H1 (cell line): ENCODE data around the gene WDR76. TPM values are rescaled to one million over a fixed set of nuclear protein-coding genes. Genes with fewer than 3 reads are reported as not detected.

Experiments used
- CTCF ChIA-PET: fragments of 300-600 bp; sonication (Branson Sonifier 250); formaldehyde crosslinking; loops from one replicate; lab custom pipeline; 2021; ENCODE audit not compliant: partially characterized antibody; lab: Charles Lee
- POLR2A ChIA-PET: fragments of 300-600 bp; sonication (Branson Sonifier 250); formaldehyde crosslinking; loops from one replicate; lab custom pipeline; 2021; ENCODE audit warnings: inconsistent platforms; ENCODE audit not compliant: partially characterized antibody; lab: Charles Lee
- DNase-seq, 2 experiments: peaks; one replicate each; pipeline versions ENCODE4 v3.0.0 to v3.0.0-alpha.2; 2010 to 2022; ENCODE audit warnings: low spot score in 2 of 2, low read depth in 1 of 2, mixed read lengths in 1 of 2
- FAIRE-seq: peaks from 2 replicates; lab custom pipeline; 2011; peaks lifted over from hg19 to GRCh38; lab: Jason Lieb, UNC
- H2AFZ ChIP-seq: 2 replicates; pipeline ENCODE4 v1.8.1; 2012; ENCODE audit warnings: low read length, inconsistent platforms
- H2AK5ac ChIP-seq: 2 replicates; pipeline ENCODE4 v1.6.1; 2013; ENCODE audit warnings: low read depth, low read length
- H2BK120ac ChIP-seq: replicated peaks from 2 replicates; pipeline ENCODE3; 2013; ENCODE audit warnings: low read depth, low read length, inconsistent platforms
- H2BK12ac ChIP-seq: 2 replicates; pipeline ENCODE4 v1.6.1; 2013; ENCODE audit warnings: low read depth, low read length
- H2BK15ac ChIP-seq: 2 replicates; pipeline ENCODE4 v1.6.1; 2013; ENCODE audit warnings: low read length
- H2BK20ac ChIP-seq: 2 replicates; pipeline ENCODE4 v1.6.1; 2013; ENCODE audit warnings: low read length
- H2BK5ac ChIP-seq: 2 replicates; pipeline ENCODE4 v1.6.1; 2013; ENCODE audit warnings: low read depth, low read length
- H3K14ac ChIP-seq: 2 replicates; pipeline ENCODE4 v1.6.1; 2013; ENCODE audit warnings: inconsistent platforms; ENCODE audit not compliant: insufficient read length
- H3K18ac ChIP-seq: 2 replicates; pipeline ENCODE4 v1.6.1; 2013; ENCODE audit warnings: low read length; ENCODE audit errors: extremely low read depth
- H3K23ac ChIP-seq: 2 replicates; pipeline ENCODE4 v1.6.1; 2013; ENCODE audit warnings: inconsistent platforms; ENCODE audit not compliant: insufficient read length
- H3K23me2 ChIP-seq: 2 replicates; pipeline ENCODE4 v1.6.1; 2013; ENCODE audit warnings: low read depth, low read length
- H3K27ac ChIP-seq: 2 replicates; pipeline ENCODE4 v1.6.1; 2011; ENCODE audit warnings: low read depth, low read length, inconsistent platforms
- H3K27me3 ChIP-seq, 4 experiments: replicated peaks in 1 of 4; 1 replicate in 1 of 4; 2 replicates in 3 of 4; pipeline versions ENCODE4 v1.6.1 to v1.8.1; 2011 to 2013; ENCODE audit warnings: low read length in 3 of 4, mild to moderate bottlenecking in 3 of 4, inconsistent platforms in 2 of 4, mixed read lengths in 2 of 4, moderate library complexity in 1 of 4; ENCODE audit not compliant: control insufficient read depth in 3 of 4, insufficient read depth in 3 of 4; ENCODE audit errors: extremely low read depth in 1 of 4
- H3K36me3 ChIP-seq, 4 experiments: 2 replicates each; pipeline versions ENCODE4 v1.6.1 to v1.8.1; 2011 to 2013; ENCODE audit warnings: mild to moderate bottlenecking in 4 of 4, low read length in 3 of 4, moderate library complexity in 2 of 4, control low read depth in 1 of 4, inconsistent platforms in 1 of 4; ENCODE audit not compliant: insufficient read depth in 4 of 4, control insufficient read depth in 2 of 4
- H3K4ac ChIP-seq: replicated peaks from 2 replicates; pipeline ENCODE3; 2013; ENCODE audit warnings: low read length, low read depth, mixed read lengths, inconsistent platforms; ENCODE audit not compliant: insufficient read length
- H3K4me1 ChIP-seq, 4 experiments: replicated peaks in 1 of 4; 1 replicate in 1 of 4; 2 replicates in 3 of 4; pipeline versions ENCODE4 v1.6.1 to v1.8.1; 2011 to 2013; ENCODE audit warnings: low read length in 3 of 4, inconsistent platforms in 2 of 4, mixed read lengths in 1 of 4; ENCODE audit not compliant: insufficient read depth in 4 of 4, control insufficient read depth in 3 of 4
- H3K4me2 ChIP-seq, 2 experiments: 2 replicates each; pipeline versions ENCODE4 v1.6.1 to v1.8.1; 2011 to 2013; ENCODE audit warnings: low read depth in 2 of 2, low read length in 2 of 2, control low read depth in 1 of 2, inconsistent platforms in 1 of 2, mild to moderate bottlenecking in 1 of 2; ENCODE audit not compliant: insufficient read depth in 1 of 2
- H3K4me3 ChIP-seq, 4 experiments: fragments of 200-600, 300-600 bp in 1 of 4; sonication (generic), shearing (Covaris generic), sonication (Bioruptor Twin) in 1 of 4; 2 replicates each; pipeline versions ENCODE4 v1.5.1 to v1.8.1; 2011 to 2016; ENCODE audit warnings: low read length in 4 of 4, low read depth in 3 of 4, control low read depth in 2 of 4, inconsistent platforms in 2 of 4, mild to moderate bottlenecking in 2 of 4, mixed read lengths in 1 of 4, moderate library complexity in 1 of 4; ENCODE audit not compliant: insufficient read depth in 2 of 4; ENCODE audit errors: extremely low read depth in 1 of 4
- H3K56ac ChIP-seq: replicated peaks from 2 replicates; pipeline ENCODE3; 2013; ENCODE audit warnings: low read depth, mild to moderate bottlenecking, mixed read lengths, low read length, inconsistent platforms; ENCODE audit not compliant: insufficient read length
- H3K79me1 ChIP-seq: 2 replicates; pipeline ENCODE4 v1.6.1; 2013; ENCODE audit warnings: low read depth, low read length, control low read depth
- H3K79me2 ChIP-seq, 2 experiments: 2 replicates each; pipeline versions ENCODE4 v1.6.1 to v1.8.1; 2012 to 2013; ENCODE audit warnings: low read length in 2 of 2, mild to moderate bottlenecking in 2 of 2, inconsistent platforms in 1 of 2; ENCODE audit not compliant: insufficient read depth in 2 of 2, control insufficient read depth in 1 of 2
- H3K9ac ChIP-seq, 4 experiments: replicated peaks in 1 of 4; 1 replicate in 1 of 4; 2 replicates in 3 of 4; pipeline versions ENCODE4 v1.6.1 to v1.8.1; 2011 to 2013; ENCODE audit warnings: low read depth in 3 of 4, low read length in 3 of 4, control low read depth in 2 of 4, mild to moderate bottlenecking in 2 of 4, moderate library complexity in 2 of 4, inconsistent platforms in 1 of 4; ENCODE audit errors: extremely low read depth in 1 of 4
- H3K9me3 ChIP-seq, 2 experiments: 2 replicates each; pipeline versions ENCODE4 v1.6.1 to v1.8.1; 2012 to 2013; ENCODE audit warnings: mild to moderate bottlenecking in 2 of 2, moderate library complexity in 2 of 2, control low read depth in 1 of 2, inconsistent platforms in 1 of 2, low read depth in 1 of 2, low read length in 1 of 2, mixed read lengths in 1 of 2; ENCODE audit not compliant: insufficient read depth in 2 of 2
- H4K20me1 ChIP-seq, 2 experiments: replicated peaks in 1 of 2; 2 replicates each; pipeline versions ENCODE3 to v1.8.1; 2011 to 2013; ENCODE audit warnings: inconsistent platforms in 2 of 2, low read length in 2 of 2, mild to moderate bottlenecking in 1 of 2; ENCODE audit not compliant: insufficient read depth in 2 of 2, control insufficient read depth in 1 of 2
- H4K5ac ChIP-seq: 2 replicates; pipeline ENCODE4 v1.6.1; 2013; ENCODE audit warnings: low read length, low read depth, mixed read lengths, inconsistent platforms; ENCODE audit not compliant: insufficient read length
- H4K8ac ChIP-seq: 2 replicates; pipeline ENCODE4 v1.8.0; 2013; ENCODE audit warnings: mild to moderate bottlenecking, moderate library complexity, low read length, inconsistent platforms; ENCODE audit not compliant: insufficient read depth; ENCODE audit errors: extremely low read depth
- H4K91ac ChIP-seq: replicated peaks from 2 replicates; pipeline ENCODE3; 2013; ENCODE audit warnings: low read length, mixed read lengths, inconsistent platforms; ENCODE audit not compliant: insufficient read length
- CTCF ChIP-seq, 3 experiments: IDR thresholded peaks; 1 replicate in 2 of 3; 2 replicates in 1 of 3; pipeline versions ENCODE4 v1.5.1 to v1.6.1; 2011; ENCODE audit warnings: low read length in 3 of 3, mild to moderate bottlenecking in 3 of 3, inconsistent platforms in 2 of 3, low read depth in 1 of 3, moderate library complexity in 1 of 3; ENCODE audit not compliant: insufficient read depth in 1 of 3; ENCODE audit errors: control extremely low read depth in 1 of 3
- EGR1 ChIP-seq: IDR thresholded peaks from 2 replicates; pipeline ENCODE4 v1.6.1; 2011; ENCODE audit warnings: low read depth, low read length, borderline replicate concordance
- EP300 ChIP-seq, 2 experiments: IDR thresholded peaks; 1 replicate in 1 of 2; 2 replicates in 1 of 2; pipeline ENCODE4 v1.6.1; 2011 to 2012; ENCODE audit warnings: low read depth in 2 of 2, low read length in 2 of 2, mild to moderate bottlenecking in 2 of 2, borderline replicate concordance in 1 of 2, inconsistent platforms in 1 of 2, moderate library complexity in 1 of 2
- KDM4A ChIP-seq: IDR thresholded peaks from one replicate; pipeline ENCODE4 v1.7.1; 2012; ENCODE audit warnings: low read depth, mild to moderate bottlenecking, moderate library complexity, low read length, inconsistent platforms; ENCODE audit not compliant: severe bottlenecking
- KDM5A ChIP-seq: fragments of 200-600 bp; IDR thresholded peaks from 2 replicates; pipeline ENCODE4 v1.7.1; 2012; ENCODE audit warnings: mild to moderate bottlenecking, low read length, inconsistent platforms, mixed read lengths
- PHF8 ChIP-seq: fragments of 200-600 bp; sonication (generic); conservative IDR thresholded peaks from 2 replicates; pipeline ENCODE4 v1.7.1; 2012; ENCODE audit warnings: low read depth, mild to moderate bottlenecking, inconsistent platforms, low read length, moderate library complexity
- RNF2 ChIP-seq: fragments of 200-900, 300-1000 bp; sonication (generic); IDR thresholded peaks from 2 replicates; pipeline ENCODE4 v1.7.1; 2016; ENCODE audit warnings: borderline replicate concordance, low read depth, mild to moderate bottlenecking, antibody characterized with exemption, low read length; ENCODE audit not compliant: poor library complexity, severe bottlenecking; ENCODE audit errors: missing control alignments
- SP1 ChIP-seq: IDR thresholded peaks from 2 replicates; pipeline ENCODE4 v1.6.1; 2011; ENCODE audit warnings: low read depth, low read length
- TAF1 ChIP-seq: IDR thresholded peaks from 2 replicates; pipeline ENCODE4 v1.6.1; 2011; ENCODE audit warnings: mild to moderate bottlenecking, low read depth, low read length
- TEAD4 ChIP-seq: IDR thresholded peaks from 2 replicates; pipeline ENCODE4 v1.6.1; 2012; ENCODE audit warnings: low read depth, low read length, inconsistent platforms, mixed read lengths
- polyA plus RNA-seq, 7 experiments: library from polyadenylated mRNA; depleted of rRNA in 3 of 7; stranded (reverse) in 5 of 7; unstranded in 2 of 7; fragments of >200 nt in 5 of 7; fragments of 200-250 nt in 2 of 7; gene quantifications; 1 replicate in 5 of 7; 2 replicates in 1 of 7; 4 replicates in 1 of 7; pipeline versions ENCODE4 v1.2.1 to v1.2.3, GENCODE V29; 2011 to 2013; ENCODE audit warnings: missing spikeins in 2 of 7, mixed read lengths in 2 of 7
- total RNA-seq: library from RNA; stranded (reverse); fragmentation: NEBNext Ultra II Directional; extraction: Animal tissue kit (Norgen Biotek cat#: 25700); gene quantifications from 2 replicates; pipeline ENCODE4 v1.2.1, GENCODE V29; 2021

WDR76 gene
- total and polyA plus RNA-seq, 2 of the 8 experiments (the other 6 are each of a cell fraction or from before 2014, with no cell fraction given) = 4.1 to 18.9 TPM

- Histone ChIP-seq H4K20me1 (peaks cover 0 to 3% of the 10 kb centered on the region in 2 experiments), H3K56ac (no peak overlapping the region), H3K4me2 (no peak overlapping the region), H3K27ac (no peak overlapping the region), H4K91ac (no peak overlapping the region), H3K36me3 (peaks cover 0 to 26% (median 4%) of the 10 kb centered on the region in 4 experiments; a peak in 4 of 8 replicates), H3K4ac (no peak overlapping the region), H3K27me3 (no peaks in the 10 kb centered on the region), H3K9me3 (no peaks in the 10 kb centered on the region), H3K23me2 (no peaks in the 10 kb centered on the region), H4K5ac (no peak overlapping the region), H4K8ac (no peak overlapping the region), H3K79me2 (no peaks in the 10 kb centered on the region), H2BK12ac (no peak overlapping the region), H2AFZ (no peak overlapping the region), H2BK15ac (no peak overlapping the region), H2BK20ac (no peak overlapping the region), H2AK5ac (no peak overlapping the region), H3K18ac (no peak overlapping the region), H3K9ac (no peak overlapping the region), H3K14ac (no peak overlapping the region), H3K4me3 (no peak overlapping the region), H3K4me1 (no peaks in the 10 kb centered on the region), H3K79me1 (no peaks in the 10 kb centered on the region), H2BK5ac (no peak overlapping the region), H2BK120ac (no peak overlapping the region), H3K23ac (no peak overlapping the region)
- POLR2A ChIA-PET = no interaction called here
- TF ChIP-seq RNF2 (no peak), TAF1 (no peak), SP1 (no peak), EGR1 (no peak), PHF8 (no peak), KDM4A (no peak), EP300 (IDR thresholded peaks at IDR 0.05; ENCODE audit: borderline replicate concordance in 1 of 2, low read depth in 2 of 2, low read length in 2 of 2) (no peak), KDM5A (no peak), CTCF (IDR thresholded peaks at IDR 0.05; ENCODE audit: control extremely low read depth in 1 of 3, insufficient read depth in 1 of 3, low read depth in 1 of 3, low read length in 3 of 3) (no peak), TEAD4 (no peak)
- FAIRE-seq = no peak
- CTCF ChIA-PET = no interaction called here
- no peak for DNase-seq
These were observed 18.6 kb downstream of the WDR76 start for GRCh38 chr15:43845421-43845820.
